Activated CD4-positive, CD25-positive, alpha-beta regulatory T cell (primary cell): Measurements from ENCODE around the gene NPDC1.

ENCODE experiments used
- DNase-seq, 4 experiments: peaks; one replicate each; lab custom pipeline; 2025; lab: John Stamatoyannopoulos, UW

The NPDC1 gene

GRCh38 chr9:137055385-137056364 lies 9.7 kb upstream of the NPDC1 start:
- DNase-seq = no peak

GRCh38 chr9:137054932-137055384 lies 9.0 kb upstream of the NPDC1 start:
- DNase-seq = no peak

- DNase-seq = no peak
These were observed 8.3 kb upstream of the NPDC1 start, which contains the start of gene ENTPD2 for GRCh38 chr9:137053944-137054931. Gene ENTPD2, minus strand, starts transcription at chr9:137054061. Its CDS starts 64 bp downstream, at chr9:137053997.

GRCh38 chr9:137052998-137053943 lies 7.3 kb upstream of the NPDC1 start:
- no peak for DNase-seq

GRCh38 chr9:137052293-137052692 lies 6.3 kb upstream of the NPDC1 start:
- no peak for DNase-seq

GRCh38 chr9:137051145-137051724 lies 5.3 kb upstream of the NPDC1 start:
- no peak for DNase-seq

GRCh38 chr9:137050570-137050969 lies 4.6 kb upstream of the NPDC1 start:
- DNase-seq = no peak

- peak in 2 of 4 experiments; percentile 32 to 46 for DNase-seq
These were observed 3.8 kb upstream of the NPDC1 start for GRCh38 chr9:137049544-137050449.

GRCh38 chr9:137048655-137049543 lies 2.9 kb upstream of the NPDC1 start:
- DNase-seq = no peak

GRCh38 chr9:137045294-137046087 lies 486 bp downstream of the NPDC1 start:
- no peak for DNase-seq

- DNase-seq = no peak
These were observed 1.3 kb downstream of the NPDC1 start for GRCh38 chr9:137044502-137045177.

- DNase-seq = no peak
These were observed 1.9 kb downstream of the NPDC1 start for GRCh38 chr9:137044037-137044436.

- DNase-seq = no peak
These were observed 2.9 kb downstream of the NPDC1 start for GRCh38 chr9:137042751-137043727.

GRCh38 chr9:137041124-137041523 lies 4.9 kb downstream of the NPDC1 start:
- no peak for DNase-seq

GRCh38 chr9:137040568-137040967 lies 5.4 kb downstream of the NPDC1 start:
- DNase-seq = no peak
